ENCODE data around the gene CHERP.

The CHERP gene

GRCh38 chr19:16536130-16536529 lies 6.1 kb downstream of the CHERP start:
- TF ChIP-seq CTCF (IDR thresholded peaks at IDR 0.05; ENCODE audit: extremely low read depth, missing control alignments), result no peak
- DNase-seq (ENCODE audit: low spot score), result peak; percentile 32

- TF ChIP-seq CTCF (IDR thresholded peaks at IDR 0.05; ENCODE audit: extremely low read depth, missing control alignments), result no peak
- no peak for DNase-seq (ENCODE audit: low spot score)
Observed at GRCh38 chr19:16535381-16535780, 6.9 kb downstream of the CHERP start.

- DNase-seq (ENCODE audit: low spot score), result no peak
Observed at GRCh38 chr19:16532440-16533234, 9.6 kb downstream of the CHERP start.

GRCh38 chr19:16531380-16531669 lies 10.9 kb downstream of the CHERP start:
- no peak for DNase-seq (ENCODE audit: low spot score)
- TF ChIP-seq CTCF (IDR thresholded peaks at IDR 0.05; ENCODE audit: extremely low read depth, missing control alignments), result no peak

More at GRCh38 chr19:16532440-16533234, 9.6 kb downstream of the CHERP start:
- no peak for TF ChIP-seq CTCF (IDR thresholded peaks at IDR 0.05; ENCODE audit: extremely low read depth, missing control alignments)

GRCh38 chr19:16530540-16531379 lies 11.5 kb downstream of the CHERP start:
- TF ChIP-seq CTCF (IDR thresholded peaks at IDR 0.05; ENCODE audit: extremely low read depth, missing control alignments), result no peak
- no peak for DNase-seq (ENCODE audit: low spot score)

- DNase-seq (ENCODE audit: low spot score), result no peak
- no peak for TF ChIP-seq CTCF (IDR thresholded peaks at IDR 0.05; ENCODE audit: extremely low read depth, missing control alignments)
Observed at GRCh38 chr19:16529466-16530144, 12.6 kb downstream of the CHERP start.
